ENCODE results near the gene ARID1B.

- TF ChIP-seq POLR2A (IDR thresholded peaks at IDR 0.05) (no peak), CTCF (IDR thresholded peaks at IDR 0.05) (no peak), POLR2AphosphoS5 (IDR thresholded peaks at IDR 0.05) (no peak), EP300 (IDR thresholded peaks at IDR 0.05) (no peak)
Observed at GRCh38 chr6:156787569-156788492, 10.7 kb downstream of the ARID1B start.
